Activated CD8-positive, alpha-beta T cell treated with anti-CD3 and anti-CD28 coated beads for 36 hours (primary cell): ENCODE data around the gene HOPX. TPM values are rescaled to one million over a fixed set of nuclear protein-coding genes. Genes with fewer than 3 reads are reported as not detected.

Experiments
- ATAC-seq: fragments of 200-7000 bp; cut with Tn5 transposase; one replicate; pipeline ENCODE4 v1.10.0; 2021; ENCODE audit warnings: mild to moderate bottlenecking, moderate library complexity
- CTCF ChIA-PET: fragments of 350-600 bp; sonication (Branson Sonifier 250); formaldehyde crosslinking; loops from one replicate; lab custom pipeline; 2021; ENCODE audit warnings: antibody characterized with exemption; lab: Charles Lee
- POLR2A ChIA-PET: fragments of 350-600 bp; sonication (Branson Sonifier 250); formaldehyde crosslinking; loops from one replicate; lab custom pipeline; 2021; ENCODE audit warnings: antibody characterized with exemption; lab: Charles Lee
- DNase-seq: peaks from one replicate; pipeline ENCODE4 v3.0.0-alpha.2; 2020
- H3K27ac Mint-ChIP-seq: one replicate; pipeline ENCODE4 v1.8.0; 2021; ENCODE audit warnings: mild to moderate bottlenecking, mixed read lengths
- H3K27me3 Mint-ChIP-seq: one replicate; pipeline ENCODE4 v1.8.0; 2021; ENCODE audit warnings: mixed read lengths
- H3K36me3 Mint-ChIP-seq: one replicate; pipeline ENCODE4 v1.8.0; 2021; ENCODE audit warnings: low read depth, mixed read lengths
- H3K4me1 Mint-ChIP-seq: one replicate; pipeline ENCODE4 v1.8.0; 2021; ENCODE audit warnings: low read depth, mixed read lengths
- H3K4me3 Mint-ChIP-seq: one replicate; pipeline ENCODE4 v1.8.0; 2021; ENCODE audit warnings: mild to moderate bottlenecking, moderate library complexity, mixed read lengths
- H3K9me3 Mint-ChIP-seq: one replicate; pipeline ENCODE4 v1.8.0; 2021; ENCODE audit warnings: mixed read lengths
- intact Hi-C: fragments of 100-400 bp; cut with micrococcal nuclease; formaldehyde crosslinking; loops from one replicate; pipeline ENCODE4 v1.10.0; 2022
- total RNA-seq, 2 experiments: library from RNA; stranded (reverse); gene quantifications; one replicate each; pipeline ENCODE4 v1.2.3, GENCODE V29; 2021
- TF ChIP-seq, protein P1 (sequence below): fragments of 200-600 bp; IDR thresholded peaks from one replicate; pipeline ENCODE4 v1.8.0; 2022; ENCODE audit warnings: antibody characterized with exemption, mild to moderate bottlenecking

HOPX gene
- total RNA-seq, 2 experiments from 2014 or later: 55.8 to 58.7 TPM

DNA sequence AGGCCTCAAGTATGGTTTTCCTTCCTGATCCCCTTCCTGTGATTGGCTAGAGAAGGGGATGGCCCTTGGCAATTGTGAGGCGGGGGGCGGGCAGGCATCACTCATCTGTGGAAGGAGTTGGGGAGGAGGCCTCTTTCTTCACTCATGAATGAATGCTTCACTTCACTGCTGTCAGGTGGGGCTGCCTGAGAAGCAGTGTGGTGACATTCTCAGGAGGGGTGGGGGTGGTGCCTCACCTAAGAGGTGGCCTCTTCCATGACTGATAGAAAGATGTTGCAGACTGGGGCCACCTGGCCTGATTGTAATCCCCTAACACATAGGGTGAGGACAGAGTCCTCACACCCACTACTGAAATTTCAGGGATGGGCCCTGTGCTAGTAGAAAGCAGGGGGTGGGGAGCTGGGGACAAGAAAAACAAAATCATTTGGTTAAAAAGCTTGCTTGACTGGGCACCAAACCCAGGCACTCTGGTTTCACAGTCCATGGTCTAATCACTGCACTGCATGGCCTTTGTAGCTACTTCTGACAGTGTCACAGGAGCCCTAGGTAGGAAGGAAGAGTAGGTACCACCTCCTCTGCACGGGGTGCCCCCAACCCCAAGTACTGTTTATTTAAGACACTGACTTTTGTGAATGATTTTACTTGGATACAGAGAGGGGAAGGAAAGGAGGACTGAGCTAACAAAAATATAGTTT, 5.6 kb upstream of the HOPX start:
- Mint-ChIP-seq H3K27me3 (peaks cover 10% of the 10 kb centered on the region), H3K36me3 (no peaks in the 10 kb centered on the region), H3K4me3 (no peak overlapping the region), H3K27ac (no peak overlapping the region), H3K9me3 (no peaks in the 10 kb centered on the region), H3K4me1 (peaks cover 11% of the 10 kb centered on the region)
- TF ChIP-seq, protein P1, sequence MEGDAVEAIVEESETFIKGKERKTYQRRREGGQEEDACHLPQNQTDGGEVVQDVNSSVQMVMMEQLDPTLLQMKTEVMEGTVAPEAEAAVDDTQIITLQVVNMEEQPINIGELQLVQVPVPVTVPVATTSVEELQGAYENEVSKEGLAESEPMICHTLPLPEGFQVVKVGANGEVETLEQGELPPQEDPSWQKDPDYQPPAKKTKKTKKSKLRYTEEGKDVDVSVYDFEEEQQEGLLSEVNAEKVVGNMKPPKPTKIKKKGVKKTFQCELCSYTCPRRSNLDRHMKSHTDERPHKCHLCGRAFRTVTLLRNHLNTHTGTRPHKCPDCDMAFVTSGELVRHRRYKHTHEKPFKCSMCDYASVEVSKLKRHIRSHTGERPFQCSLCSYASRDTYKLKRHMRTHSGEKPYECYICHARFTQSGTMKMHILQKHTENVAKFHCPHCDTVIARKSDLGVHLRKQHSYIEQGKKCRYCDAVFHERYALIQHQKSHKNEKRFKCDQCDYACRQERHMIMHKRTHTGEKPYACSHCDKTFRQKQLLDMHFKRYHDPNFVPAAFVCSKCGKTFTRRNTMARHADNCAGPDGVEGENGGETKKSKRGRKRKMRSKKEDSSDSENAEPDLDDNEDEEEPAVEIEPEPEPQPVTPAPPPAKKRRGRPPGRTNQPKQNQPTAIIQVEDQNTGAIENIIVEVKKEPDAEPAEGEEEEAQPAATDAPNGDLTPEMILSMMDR: no peak
- ATAC-seq (no peak), DNase-seq (no peak)
- ChIA-PET CTCF (no interaction called here), POLR2A (interaction anchor here (0.9 kb wide), 1 partner anchor 71 kb away, joined by 3 read pairs; no protein-coding TSS in a partner anchor)
- intact Hi-C loops: loop anchor here (10.0 kb wide), 1 partner anchor 108 kb away; no protein-coding TSS in a partner anchor

DNA sequence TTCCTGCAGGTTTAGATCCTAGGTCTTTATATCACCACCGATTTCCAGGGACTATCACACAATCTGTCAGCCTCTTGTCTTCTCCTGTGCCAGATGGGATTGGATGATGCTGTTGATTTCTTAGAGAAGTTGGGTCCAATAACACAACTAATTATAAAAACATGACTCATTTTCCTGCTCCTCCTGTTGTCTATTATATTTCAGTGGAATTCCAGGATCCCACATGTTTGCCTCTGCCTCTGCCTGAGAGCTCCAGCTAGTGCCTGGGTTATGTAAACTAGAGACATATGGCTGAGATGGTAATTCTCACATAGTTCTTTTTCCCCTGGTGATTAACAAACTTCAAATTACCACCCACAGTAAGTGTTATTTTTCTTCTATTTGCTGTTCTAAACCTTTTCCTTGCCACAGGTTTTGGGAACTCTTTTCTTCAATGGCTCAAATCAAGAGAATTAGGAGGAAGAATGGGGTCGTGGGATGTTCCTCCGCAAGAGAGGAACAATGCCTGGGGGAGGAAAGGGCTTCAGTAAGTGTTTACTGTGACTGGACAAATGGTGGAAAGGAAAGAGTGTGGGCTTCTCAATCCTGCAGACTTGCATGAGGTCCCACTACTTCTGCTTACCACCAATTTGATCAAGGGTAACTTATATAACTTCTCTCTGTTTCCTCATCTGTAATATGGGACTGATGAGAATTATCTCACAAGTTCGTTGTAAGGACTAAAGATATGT, 3.4 kb upstream of the HOPX start:
- Mint-ChIP-seq H3K27ac (no peak overlapping the region), H3K36me3 (no peaks in the 10 kb centered on the region), H3K4me3 (no peak overlapping the region), H3K4me1 (peaks cover 25% of the 10 kb centered on the region), H3K27me3 (peaks cover 18% of the 10 kb centered on the region), H3K9me3 (no peaks in the 10 kb centered on the region)
- ChIA-PET CTCF (no interaction called here), POLR2A (no interaction called here)
- TF ChIP-seq, protein P1: no peak
- ATAC-seq (no peak), DNase-seq (no peak)
- intact Hi-C loops: loop anchor here (10.0 kb wide), 1 partner anchor 110 kb away; no protein-coding TSS in a partner anchor

DNA sequence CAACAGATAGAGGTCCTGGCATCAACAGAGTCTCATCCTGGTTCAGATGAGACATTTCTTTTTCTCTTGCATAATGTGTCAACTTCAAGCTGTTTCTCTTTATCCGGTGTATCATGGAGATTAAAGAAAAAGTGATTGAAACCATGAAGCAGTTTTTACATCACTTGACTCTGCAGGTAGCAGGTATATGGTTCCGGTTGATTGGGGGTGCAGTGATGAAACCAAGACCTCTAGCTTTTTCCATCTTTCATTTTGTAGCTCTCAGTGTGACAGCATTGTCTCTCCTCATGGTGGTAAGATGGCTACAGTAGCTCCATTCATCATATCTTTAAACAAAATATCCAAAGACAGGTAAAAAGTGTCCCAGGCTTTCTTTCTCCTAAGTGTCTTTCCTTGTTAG, 2.4 kb upstream of the HOPX start:
- TF ChIP-seq, protein P1: no peak
- no peak overlapping the region for H3K4me3 Mint-ChIP-seq
- H3K27ac Mint-ChIP-seq: no peak overlapping the region
- peaks cover 25% of the 10 kb centered on the region for H3K4me1 Mint-ChIP-seq
- H3K36me3 Mint-ChIP-seq: no peaks in the 10 kb centered on the region
- CTCF ChIA-PET: no interaction called here
- ATAC-seq: no peak
- no peak for DNase-seq
- POLR2A ChIA-PET: no interaction called here
- H3K27me3 Mint-ChIP-seq: peaks cover 18% of the 10 kb centered on the region
- intact Hi-C loops: loop anchor here (10.0 kb wide), 1 partner anchor 111 kb away; no protein-coding TSS in a partner anchor
- H3K9me3 Mint-ChIP-seq: no peaks in the 10 kb centered on the region

DNA sequence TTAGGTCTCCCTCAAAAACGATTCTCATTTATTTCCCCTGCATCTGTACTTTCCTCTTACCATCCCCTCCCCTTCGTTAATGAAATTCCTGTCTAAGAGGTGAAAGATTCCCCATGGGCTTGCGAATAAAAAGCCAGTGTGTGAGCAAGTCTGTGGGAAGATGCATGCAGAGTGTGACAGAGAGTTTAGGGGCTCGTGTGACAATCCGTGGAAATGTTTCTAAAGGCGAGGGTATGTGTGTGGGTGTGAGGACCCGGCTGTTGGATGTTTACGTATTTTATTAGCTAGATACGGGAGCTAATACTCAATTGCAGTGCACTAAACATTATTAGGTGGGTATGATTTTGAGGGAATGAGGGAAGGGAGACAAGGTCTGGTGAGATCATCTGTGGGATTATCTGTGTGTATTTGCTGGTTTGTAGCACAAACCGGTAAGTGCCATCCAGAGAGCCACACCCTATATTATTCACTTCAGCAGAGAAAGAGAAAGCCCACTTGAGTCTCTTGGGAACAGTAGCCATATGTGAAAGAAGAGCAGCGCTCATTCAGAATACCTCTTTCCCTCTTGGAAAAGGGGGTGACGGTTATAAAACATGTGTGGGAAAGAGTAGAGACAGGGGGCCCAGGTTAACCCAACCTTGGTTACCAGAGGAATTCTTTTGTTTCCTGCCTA, 893 bp upstream of the HOPX start:
- ATAC-seq (no peak), DNase-seq (no peak)
- TF ChIP-seq, protein P1: no peak
- H3K9me3 Mint-ChIP-seq: no peaks in the 10 kb centered on the region
- H3K36me3 Mint-ChIP-seq: no peaks in the 10 kb centered on the region
- H3K4me1 Mint-ChIP-seq: peaks cover 25% of the 10 kb centered on the region
- no peak overlapping the region for H3K4me3 Mint-ChIP-seq
- CTCF ChIA-PET: interaction anchor here (1.0 to 1.4 kb wide), 4 partner anchors 25 to 116 kb away, joined by 3 to 5 read pairs (median 3); no protein-coding TSS in a partner anchor
- intact Hi-C loops: loop anchor here (10.0 kb wide), 1 partner anchor 113 kb away; no protein-coding TSS in a partner anchor
- H3K27me3 Mint-ChIP-seq: peaks cover 18% of the 10 kb centered on the region
- H3K27ac Mint-ChIP-seq: no peak overlapping the region
- POLR2A ChIA-PET: interaction anchor here (0.7 to 1.1 kb wide), 4 partner anchors 27 to 149 kb away, joined by 3 read pairs; no protein-coding TSS in a partner anchor
